Gastroesophageal sphincter (tissue), 4 donors: ENCODE data around the gene ACVR1B. TPM values are rescaled to one million over a fixed set of nuclear protein-coding genes. Genes with fewer than 3 reads are reported as not detected.
"Not testable (repeated sequence)": the region's sequence is repeated elsewhere in the genome, so short reads cannot be mapped to it uniquely, and the experiment has no call there.

ENCODE experiments used
- ATAC-seq: fragments of 150-250 bp; one replicate; pipeline ENCODE4 v1.9.1; 2016; ENCODE audit warnings: mild to moderate bottlenecking, moderate library complexity
- H3K27ac ChIP-seq, 4 donors: fragments of 200-600 bp; sonication (generic) in 3 of 4; 1 replicate in 3 of 4; 2 replicates in 1 of 4; pipeline ENCODE4 v1.5.1; 2016 to 2019
- H3K27me3 ChIP-seq: fragments of 200-600 bp; sonication (generic); one replicate; pipeline ENCODE4 v1.5.1; 2019
- H3K36me3 ChIP-seq, 2 donors: fragments of 200-600 bp; sonication (generic); one replicate each; pipeline ENCODE4 v1.5.1; 2019; ENCODE audit warnings: control low read depth in 1 of 2
- H3K4me1 ChIP-seq, 3 donors: fragments of 200-600 bp; sonication (generic); 1 replicate in 2 of 3; 2 replicates in 1 of 3; pipeline ENCODE4 v1.5.1; 2016 to 2019; ENCODE audit warnings: control low read depth in 2 of 3
- H3K4me3 ChIP-seq, 2 donors: fragments of 200-600 bp; sonication (generic); one replicate each; pipeline ENCODE4 v1.5.1; 2019; ENCODE audit warnings: mild to moderate bottlenecking in 1 of 2, moderate library complexity in 1 of 2
- H3K9me3 ChIP-seq, 3 donors: fragments of 200-600 bp; sonication (generic); one replicate each; pipeline ENCODE4 v1.5.1; 2017 to 2019; ENCODE audit warnings: control low read depth in 2 of 3
- CTCF ChIP-seq, 4 experiments: fragments of 200-600 bp in 2 of 4; fragments of 450-650 bp in 2 of 4; sonication (generic) in 1 of 4; IDR thresholded peaks; one replicate each; pipeline ENCODE4 v1.5.1; 2017 to 2019; ENCODE audit warnings: antibody characterized with exemption in 4 of 4, mild to moderate bottlenecking in 2 of 4, moderate library complexity in 2 of 4
- EP300 ChIP-seq: sonication (generic); formaldehyde crosslinking; IDR thresholded peaks from one replicate; pipeline ENCODE4 v1.6.1; 2017; ENCODE audit warnings: antibody characterized with exemption, mild to moderate bottlenecking
- POLR2A ChIP-seq, 2 donors: fragments of 450-650 bp; IDR thresholded peaks; one replicate each; pipeline ENCODE4 v1.6.1; 2017; ENCODE audit warnings: antibody characterized with exemption in 2 of 2, mild to moderate bottlenecking in 2 of 2, moderate library complexity in 1 of 2
- POLR2AphosphoS5 ChIP-seq: sonication (generic); formaldehyde crosslinking; IDR thresholded peaks from one replicate; pipeline ENCODE4 v1.6.1; 2017; ENCODE audit warnings: antibody characterized with exemption
- whole genome bisulfite sequencing, 2 donors: methylation state at CpG; one replicate each; pipeline ENCODE4 v1.1.5; 2018; ENCODE audit warnings: low coverage in 1 of 2; 5-methylcytosine and 5-hydroxymethylcytosine counted together
- total RNA-seq, 4 donors: library from RNA; depleted of rRNA; stranded (reverse); fragments of >200 nt; gene quantifications; one replicate each; pipeline ENCODE4 v1.1.0, GENCODE V29; 2016

The ACVR1B gene
- total RNA-seq, 4 donors from 2014 or later: 6.5 to 17.9 (median 10.5) TPM

DNA sequence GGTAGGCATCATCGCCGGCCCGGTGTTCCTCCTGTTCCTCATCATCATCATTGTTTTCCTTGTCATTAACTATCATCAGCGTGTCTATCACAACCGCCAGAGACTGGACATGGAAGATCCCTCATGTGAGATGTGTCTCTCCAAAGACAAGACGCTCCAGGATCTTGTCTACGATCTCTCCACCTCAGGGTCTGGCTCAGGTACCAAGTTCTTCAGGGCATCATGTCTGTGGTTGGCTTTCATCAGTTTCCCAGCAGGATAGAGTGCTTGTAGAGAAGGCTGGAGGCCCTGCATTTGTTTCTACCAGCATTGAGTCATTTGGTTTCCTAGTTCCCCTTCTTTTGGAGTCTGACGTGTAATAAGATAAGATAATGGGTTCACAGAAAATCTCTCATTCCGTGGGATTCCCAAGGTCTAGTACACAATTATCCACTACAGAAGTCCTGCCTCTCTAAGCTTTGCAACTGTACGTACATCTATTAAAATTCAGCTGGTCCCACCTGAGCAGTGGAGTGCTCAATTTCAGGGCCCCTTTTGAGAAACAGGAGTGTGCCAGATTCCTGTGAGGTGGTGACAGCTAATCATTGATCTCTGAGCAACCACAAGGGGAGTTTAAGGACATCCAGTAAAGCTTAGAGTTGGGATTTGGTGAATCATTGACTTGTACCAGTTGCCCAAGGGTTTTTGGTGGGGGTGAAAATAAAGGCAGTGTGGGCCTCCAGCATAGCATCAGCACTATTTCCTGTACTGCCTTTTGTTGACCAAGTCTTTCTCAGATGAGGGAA lies 25.1 kb downstream of the ACVR1B start:
- no peak overlapping the region for H3K27ac ChIP-seq
- H3K4me3 ChIP-seq: no peak overlapping the region
- 82 to 91% methylated on average over 4 to 10 of the region's 10 CpGs for WGBS, 2 donors
- no peaks in the 10 kb centered on the region for H3K9me3 ChIP-seq
- no peak for TF ChIP-seq POLR2AphosphoS5
- no peak for TF ChIP-seq EP300
- TF ChIP-seq POLR2A (IDR thresholded peaks at IDR 0.05): no peak
- no peak for TF ChIP-seq CTCF (IDR thresholded peaks at IDR 0.05)
- H3K4me1 ChIP-seq: peaks cover 8 to 45% (median 27%) of the 10 kb centered on the region in 3 donors
- H3K27me3 ChIP-seq: no peaks in the 10 kb centered on the region
- H3K36me3 ChIP-seq: peaks cover 0 to 42% of the 10 kb centered on the region in 2 donors
- ATAC-seq: no peak

DNA sequence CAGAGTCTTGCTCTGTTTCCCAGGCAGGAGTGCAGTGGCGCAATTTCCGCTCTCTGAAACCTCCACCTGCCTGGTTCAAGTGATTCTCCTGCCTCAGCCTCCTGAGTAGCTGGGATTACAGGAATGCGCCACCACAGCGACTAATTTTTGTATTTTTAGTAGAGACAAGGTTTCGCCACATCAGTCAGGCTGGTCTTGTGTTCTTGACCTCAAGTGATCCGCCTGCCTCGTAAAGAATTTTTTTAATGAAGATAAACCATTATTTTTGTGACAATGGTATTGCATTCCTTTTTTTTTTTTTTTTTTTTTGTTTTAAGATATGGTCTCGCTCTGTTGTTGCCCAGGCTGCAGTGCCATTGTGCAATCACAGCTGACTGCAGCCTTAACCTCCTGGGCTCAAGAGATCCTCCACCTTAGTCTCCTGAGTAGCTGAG lies 25.8 kb downstream of the ACVR1B start:
- no peak overlapping the region for H3K4me3 ChIP-seq
- TF ChIP-seq CTCF (IDR thresholded peaks at IDR 0.05) (no peak), POLR2A (IDR thresholded peaks at IDR 0.05) (no peak), EP300 (no peak), POLR2AphosphoS5 (no peak)
- H3K36me3 ChIP-seq: peaks cover 0 to 49% of the 10 kb centered on the region in 2 donors
- no peak for ATAC-seq
- no peaks in the 10 kb centered on the region for H3K9me3 ChIP-seq
- no peaks in the 10 kb centered on the region for H3K27me3 ChIP-seq
- WGBS, 2 donors: 97 to 98% methylated on average over 7 to 8 of the region's 8 CpGs
- H3K4me1 ChIP-seq: peaks cover 8 to 38% (median 22%) of the 10 kb centered on the region in 3 donors
- no peak overlapping the region for H3K27ac ChIP-seq

GRCh38 chr12:51979306-51979705 lies 27.8 kb downstream of the ACVR1B start:
- 78 to 100% methylated on average over 1 to 4 of the region's 5 CpGs for WGBS, 2 donors
- H3K27me3 ChIP-seq, ATAC-seq, H3K9me3 ChIP-seq, H3K27ac ChIP-seq, H3K4me3 ChIP-seq: not testable (repeated sequence)
- Histone ChIP-seq H3K4me1 (peaks cover 0 to 18% (median 3%) of the 10 kb centered on the region in 3 donors), H3K36me3 (peaks cover 0 to 69% of the 10 kb centered on the region in 2 donors)

DNA sequence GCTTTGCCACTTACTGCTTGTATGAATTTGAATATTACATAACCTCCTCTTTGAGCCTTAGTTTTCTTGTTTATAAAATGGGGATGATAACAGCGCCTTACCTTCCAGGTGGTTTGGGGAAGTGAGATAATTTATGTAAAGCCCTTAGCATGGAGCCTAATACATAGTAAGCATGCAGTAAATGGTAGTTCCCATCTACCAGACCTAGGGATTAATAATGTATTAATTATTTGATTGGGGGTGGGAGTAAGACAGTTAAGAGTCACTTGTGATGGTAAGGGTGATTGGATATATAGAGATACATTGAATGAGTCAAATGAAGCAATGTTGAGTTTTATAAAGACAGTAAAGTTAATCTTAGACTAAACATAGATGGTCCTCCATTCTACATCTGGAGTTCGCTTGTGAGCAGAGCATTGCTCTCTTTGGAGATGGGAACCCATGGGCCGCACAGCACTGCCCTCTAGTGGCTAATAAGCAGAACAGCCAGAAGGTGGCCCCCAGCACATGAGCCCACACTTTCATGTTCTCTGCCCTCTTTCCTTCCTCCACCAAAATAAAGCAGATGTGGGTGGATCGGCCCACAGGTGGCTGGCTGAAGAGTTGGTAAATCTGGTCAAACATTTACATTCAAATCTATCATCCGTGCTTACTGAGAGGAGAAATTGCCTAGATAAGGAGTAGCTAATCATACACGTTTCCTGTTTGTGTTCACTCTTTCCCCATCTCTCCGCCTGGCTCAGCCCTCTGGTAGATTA lies 28.7 kb downstream of the ACVR1B start:
- no peaks in the 10 kb centered on the region for H3K27me3 ChIP-seq
- peaks cover 0 to 9% (median 0%) of the 10 kb centered on the region in 3 donors for H3K4me1 ChIP-seq
- peaks cover 0 to 77% of the 10 kb centered on the region in 2 donors for H3K36me3 ChIP-seq
- ATAC-seq: peak; percentile 85
- TF ChIP-seq CTCF (IDR thresholded peaks at IDR 0.05): peak; percentile 89 to 96 (median 92)
- TF ChIP-seq EP300: no peak
- no peak overlapping the region for H3K4me3 ChIP-seq
- no peaks in the 10 kb centered on the region for H3K9me3 ChIP-seq
- no peak overlapping the region for H3K27ac ChIP-seq
- WGBS, 2 donors: 40 to 51% methylated on average over 5 to 7 of the region's 7 CpGs

GRCh38 chr12:51980809-51981127 lies 29.3 kb downstream of the ACVR1B start:
- peaks cover 0 to 8% (median 0%) of the 10 kb centered on the region in 3 donors for H3K4me1 ChIP-seq
- H3K27me3 ChIP-seq: no peaks in the 10 kb centered on the region
- no peak overlapping the region for H3K27ac ChIP-seq
- H3K9me3 ChIP-seq: no peaks in the 10 kb centered on the region
- H3K4me3 ChIP-seq: no peak overlapping the region
- H3K36me3 ChIP-seq: peaks cover 0 to 77% of the 10 kb centered on the region in 2 donors
- TF ChIP-seq CTCF (IDR thresholded peaks at IDR 0.05) (no peak), POLR2AphosphoS5 (no peak), POLR2A (IDR thresholded peaks at IDR 0.05) (no peak), EP300 (no peak)
- 78 to 83% methylated on average over 2 to 8 of the region's 10 CpGs for WGBS, 2 donors
- no peak for ATAC-seq
